Right lobe of liver (tissue), 4 donors: ENCODE results near the gene VPS37C.

Source experiments
- POLR2A ChIP-seq: fragments of 450-650 bp; IDR thresholded peaks from one replicate; pipeline ENCODE4 v1.6.1; 2017; ENCODE audit warnings: antibody characterized with exemption, mild to moderate bottlenecking
- TF ChIP-seq, protein P1 (sequence below), 4 donors: fragments of 200-600 bp in 3 of 4; fragments of 450-650 bp in 1 of 4; IDR thresholded peaks; one replicate each; pipeline versions ENCODE4 v1.5.1 to v1.8.0; 2016 to 2022; ENCODE audit warnings: antibody characterized with exemption in 4 of 4, mild to moderate bottlenecking in 2 of 4
- donor health status: DM: no; HTN: no; CAD: no.
- donor health status: DM: no; HTN: no; CAD: no.
- donor health status: DM: no; HTN: yes; CAD: no.

DNA sequence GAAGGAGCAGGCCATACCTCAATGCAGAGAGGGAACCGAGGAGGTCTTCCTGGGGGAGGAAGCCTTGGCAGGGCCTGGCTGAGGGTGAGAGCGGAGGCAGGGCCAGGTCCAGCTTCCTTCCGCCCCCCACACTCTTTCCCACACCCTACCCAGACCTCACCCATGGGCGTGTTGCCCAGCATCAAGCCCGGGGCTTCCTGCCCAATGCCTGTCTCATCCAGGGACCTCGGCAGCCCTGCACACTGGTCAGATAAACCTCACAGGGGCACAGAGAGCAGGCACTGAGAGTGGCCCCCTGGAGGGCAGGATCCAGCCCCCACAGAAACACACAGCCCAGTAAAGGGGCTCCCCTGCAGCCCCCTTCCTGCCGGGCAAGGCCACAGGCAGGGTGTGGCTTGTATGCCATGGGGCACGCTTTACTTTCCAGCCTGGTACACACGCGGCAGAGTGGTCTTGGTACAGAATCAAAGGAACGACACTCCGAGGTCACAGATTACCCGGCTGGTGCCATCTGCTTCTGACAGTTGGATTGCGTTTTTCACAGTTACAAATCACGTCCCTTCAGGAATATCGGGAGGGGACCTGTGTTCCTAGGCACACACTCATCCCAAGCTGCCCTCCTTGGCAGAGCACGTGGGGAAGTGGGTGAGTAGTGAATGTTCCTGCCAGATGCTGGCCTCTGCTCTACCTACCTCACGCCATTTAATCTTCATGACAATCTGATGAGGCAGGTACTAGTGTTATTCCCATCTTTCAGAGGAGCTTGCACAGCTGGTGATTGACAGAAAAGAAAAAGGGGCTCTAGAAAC lies 79.0 kb downstream of the VPS37C start:
- TF ChIP-seq, protein P1, sequence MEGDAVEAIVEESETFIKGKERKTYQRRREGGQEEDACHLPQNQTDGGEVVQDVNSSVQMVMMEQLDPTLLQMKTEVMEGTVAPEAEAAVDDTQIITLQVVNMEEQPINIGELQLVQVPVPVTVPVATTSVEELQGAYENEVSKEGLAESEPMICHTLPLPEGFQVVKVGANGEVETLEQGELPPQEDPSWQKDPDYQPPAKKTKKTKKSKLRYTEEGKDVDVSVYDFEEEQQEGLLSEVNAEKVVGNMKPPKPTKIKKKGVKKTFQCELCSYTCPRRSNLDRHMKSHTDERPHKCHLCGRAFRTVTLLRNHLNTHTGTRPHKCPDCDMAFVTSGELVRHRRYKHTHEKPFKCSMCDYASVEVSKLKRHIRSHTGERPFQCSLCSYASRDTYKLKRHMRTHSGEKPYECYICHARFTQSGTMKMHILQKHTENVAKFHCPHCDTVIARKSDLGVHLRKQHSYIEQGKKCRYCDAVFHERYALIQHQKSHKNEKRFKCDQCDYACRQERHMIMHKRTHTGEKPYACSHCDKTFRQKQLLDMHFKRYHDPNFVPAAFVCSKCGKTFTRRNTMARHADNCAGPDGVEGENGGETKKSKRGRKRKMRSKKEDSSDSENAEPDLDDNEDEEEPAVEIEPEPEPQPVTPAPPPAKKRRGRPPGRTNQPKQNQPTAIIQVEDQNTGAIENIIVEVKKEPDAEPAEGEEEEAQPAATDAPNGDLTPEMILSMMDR (IDR thresholded peaks at IDR 0.05), result no peak
- no peak for TF ChIP-seq POLR2A
